ENCODE results near the gene ZNF430. TPM values are rescaled to one million over a fixed set of nuclear protein-coding genes. Genes with fewer than 3 reads are reported as not detected.

The ZNF430 gene
- total and polyA plus RNA-seq, 9 of the 15 experiments (the other 6 are each of a cell fraction or from before 2014, with no cell fraction given) = 4.7 to 15.4 (median 9.4) TPM

- TF ChIP-seq ZNF639 (CRISPR knock-in tag; conservative IDR thresholded peaks at IDR 0.05 in 1 of 2, IDR thresholded peaks at IDR 0.05 in 1 of 2) (no peak), JUND (IDR thresholded peaks at IDR 0.05; ENCODE audit: borderline replicate concordance, low read depth, low read length) (peak; percentile 3; the same call in 1 of the 2 replicates), JUND (tag; IDR thresholded peaks at IDR 0.05; ENCODE audit: borderline replicate concordance, low read depth, low read length) (no peak), YY1 (IDR thresholded peaks at IDR 0.05; ENCODE audit: borderline replicate concordance in 1 of 3, control insufficient read depth in 1 of 3, extremely low read depth in 1 of 3, insufficient read depth in 3 of 3, insufficient read length in 1 of 3, insufficient replicate concordance in 2 of 3, low read depth in 1 of 3, low read length in 2 of 3) (peak; percentile 46 to 91 (median 80)), CBX3 (IDR thresholded peaks at IDR 0.05; ENCODE audit: borderline replicate concordance in 1 of 2, low read length in 2 of 2) (0 out of 3 replicates have a peak, but pooled peaks of 1 of the 2 experiments have one; percentile 46), ZKSCAN1 (IDR thresholded peaks at IDR 0.05; ENCODE audit: low read depth, low read length) (no peak), ZNF668 (CRISPR knock-in tag; IDR thresholded peaks at IDR 0.05) (no peak), ZKSCAN8 (CRISPR knock-in tag; IDR thresholded peaks at IDR 0.05) (no peak), ZBTB40 (IDR thresholded peaks at IDR 0.05) (no peak), ZBTB40 (CRISPR knock-in tag; IDR thresholded peaks at IDR 0.05) (no peak), RBM39 (optimal IDR thresholded peaks at IDR 0.05; ENCODE audit: low read depth, low read length) (no peak), BMI1 (IDR thresholded peaks at IDR 0.05; ENCODE audit: low read length) (no peak), NFATC3 (IDR thresholded peaks at IDR 0.05) (no peak), ZNF586 (CRISPR knock-in tag; conservative IDR thresholded peaks at IDR 0.05) (no peak), ZFX (CRISPR knock-in tag; IDR thresholded peaks at IDR 0.05) (peak; percentile 84)
Observed at GRCh38 chr19:21082011-21082975, 61.8 kb downstream of the ZNF430 start, which contains the start of gene ZNF714 (continued).

Measured in K562 (cell line).